SK-N-SH (cell line): ENCODE measurements around the gene SGTA.

Experiments
- ELF1 ChIP-seq: IDR thresholded peaks from 2 replicates; pipeline ENCODE4 v1.4.0; 2012
- EP300 ChIP-seq, 2 experiments: IDR thresholded peaks; 2 replicates each; pipeline versions ENCODE4 v1.4.0 to v1.6.1; 2012; ENCODE audit warnings: borderline replicate concordance in 1 of 2, low read depth in 1 of 2, low read length in 1 of 2
- POLR2AphosphoS5 ChIP-seq: IDR thresholded peaks from 2 replicates; pipeline ENCODE4 v1.6.1; 2012; ENCODE audit warnings: low read depth, low read length
- SIN3A ChIP-seq: IDR thresholded peaks from 2 replicates; pipeline ENCODE4 v1.6.1; 2012; ENCODE audit warnings: low read depth, mild to moderate bottlenecking, low read length, moderate library complexity, borderline replicate concordance
- SMC3 ChIP-seq: IDR thresholded peaks from 2 replicates; pipeline ENCODE4 v1.6.1; 2012; ENCODE audit warnings: low read depth, low read length, improper control_type of control experiment
- TAF1 ChIP-seq: IDR thresholded peaks from 2 replicates; pipeline ENCODE4 v1.6.1; 2012; ENCODE audit warnings: low read depth, mild to moderate bottlenecking, low read length, moderate library complexity, borderline replicate concordance
- TCF12 ChIP-seq: IDR thresholded peaks from 2 replicates; pipeline ENCODE4 v1.4.0; 2012
- TF ChIP-seq, protein P1 (sequence below): fragments of 200-600 bp; sonication (generic); IDR thresholded peaks from 2 replicates; pipeline ENCODE4 v1.6.1; 2017; ENCODE audit warnings: antibody characterized with exemption, mild to moderate bottlenecking, moderate library complexity
- TF ChIP-seq, protein P2 (sequence below): IDR thresholded peaks from 2 replicates; pipeline ENCODE4 v1.6.1; 2012; ENCODE audit warnings: mild to moderate bottlenecking, low read depth, low read length, moderate library complexity

DNA sequence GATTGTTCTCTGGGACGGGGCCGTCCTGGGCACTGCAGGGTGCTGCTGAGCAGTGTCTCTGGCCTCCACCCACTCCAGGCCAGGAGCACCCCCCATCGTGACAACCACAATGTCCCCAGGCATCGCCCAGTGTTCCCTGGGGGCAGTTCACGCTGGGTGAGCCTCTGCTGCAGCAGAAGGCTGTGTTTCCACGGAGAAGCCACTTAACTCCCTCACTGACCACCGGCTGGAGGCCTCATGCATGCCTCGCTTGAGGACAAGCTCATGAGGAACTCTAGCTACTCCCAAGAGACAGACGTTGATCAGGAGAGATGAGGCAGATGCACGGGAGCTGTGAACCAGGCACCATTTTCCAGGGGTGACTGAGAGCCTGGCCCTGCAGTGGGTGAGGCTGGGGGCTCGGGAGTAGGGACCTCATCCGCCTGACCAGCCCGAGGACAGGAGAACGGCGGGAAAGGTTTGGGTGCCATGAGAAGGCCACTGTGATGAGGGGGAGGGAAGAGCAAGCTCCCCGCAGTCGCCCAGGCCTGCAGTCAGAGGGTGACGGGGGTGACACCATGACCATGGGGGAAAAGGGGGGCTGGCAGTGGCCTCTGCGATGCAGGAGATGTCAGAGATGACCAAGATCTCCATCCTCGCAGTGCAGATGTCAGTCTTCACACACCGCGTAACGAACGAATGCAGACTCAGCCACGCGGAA lies 48.3 kb downstream of the SGTA start:
- no peak for TF ChIP-seq EP300 (IDR thresholded peaks at IDR 0.05; ENCODE audit: borderline replicate concordance in 1 of 2, low read depth in 1 of 2, low read length in 1 of 2)
- TF ChIP-seq SMC3: no peak
- TF ChIP-seq, protein P1, sequence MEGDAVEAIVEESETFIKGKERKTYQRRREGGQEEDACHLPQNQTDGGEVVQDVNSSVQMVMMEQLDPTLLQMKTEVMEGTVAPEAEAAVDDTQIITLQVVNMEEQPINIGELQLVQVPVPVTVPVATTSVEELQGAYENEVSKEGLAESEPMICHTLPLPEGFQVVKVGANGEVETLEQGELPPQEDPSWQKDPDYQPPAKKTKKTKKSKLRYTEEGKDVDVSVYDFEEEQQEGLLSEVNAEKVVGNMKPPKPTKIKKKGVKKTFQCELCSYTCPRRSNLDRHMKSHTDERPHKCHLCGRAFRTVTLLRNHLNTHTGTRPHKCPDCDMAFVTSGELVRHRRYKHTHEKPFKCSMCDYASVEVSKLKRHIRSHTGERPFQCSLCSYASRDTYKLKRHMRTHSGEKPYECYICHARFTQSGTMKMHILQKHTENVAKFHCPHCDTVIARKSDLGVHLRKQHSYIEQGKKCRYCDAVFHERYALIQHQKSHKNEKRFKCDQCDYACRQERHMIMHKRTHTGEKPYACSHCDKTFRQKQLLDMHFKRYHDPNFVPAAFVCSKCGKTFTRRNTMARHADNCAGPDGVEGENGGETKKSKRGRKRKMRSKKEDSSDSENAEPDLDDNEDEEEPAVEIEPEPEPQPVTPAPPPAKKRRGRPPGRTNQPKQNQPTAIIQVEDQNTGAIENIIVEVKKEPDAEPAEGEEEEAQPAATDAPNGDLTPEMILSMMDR: no peak
- TF ChIP-seq TAF1: no peak
- TF ChIP-seq POLR2AphosphoS5: no peak
- TF ChIP-seq ELF1: no peak
- TF ChIP-seq TCF12: no peak
- TF ChIP-seq, protein P2, sequence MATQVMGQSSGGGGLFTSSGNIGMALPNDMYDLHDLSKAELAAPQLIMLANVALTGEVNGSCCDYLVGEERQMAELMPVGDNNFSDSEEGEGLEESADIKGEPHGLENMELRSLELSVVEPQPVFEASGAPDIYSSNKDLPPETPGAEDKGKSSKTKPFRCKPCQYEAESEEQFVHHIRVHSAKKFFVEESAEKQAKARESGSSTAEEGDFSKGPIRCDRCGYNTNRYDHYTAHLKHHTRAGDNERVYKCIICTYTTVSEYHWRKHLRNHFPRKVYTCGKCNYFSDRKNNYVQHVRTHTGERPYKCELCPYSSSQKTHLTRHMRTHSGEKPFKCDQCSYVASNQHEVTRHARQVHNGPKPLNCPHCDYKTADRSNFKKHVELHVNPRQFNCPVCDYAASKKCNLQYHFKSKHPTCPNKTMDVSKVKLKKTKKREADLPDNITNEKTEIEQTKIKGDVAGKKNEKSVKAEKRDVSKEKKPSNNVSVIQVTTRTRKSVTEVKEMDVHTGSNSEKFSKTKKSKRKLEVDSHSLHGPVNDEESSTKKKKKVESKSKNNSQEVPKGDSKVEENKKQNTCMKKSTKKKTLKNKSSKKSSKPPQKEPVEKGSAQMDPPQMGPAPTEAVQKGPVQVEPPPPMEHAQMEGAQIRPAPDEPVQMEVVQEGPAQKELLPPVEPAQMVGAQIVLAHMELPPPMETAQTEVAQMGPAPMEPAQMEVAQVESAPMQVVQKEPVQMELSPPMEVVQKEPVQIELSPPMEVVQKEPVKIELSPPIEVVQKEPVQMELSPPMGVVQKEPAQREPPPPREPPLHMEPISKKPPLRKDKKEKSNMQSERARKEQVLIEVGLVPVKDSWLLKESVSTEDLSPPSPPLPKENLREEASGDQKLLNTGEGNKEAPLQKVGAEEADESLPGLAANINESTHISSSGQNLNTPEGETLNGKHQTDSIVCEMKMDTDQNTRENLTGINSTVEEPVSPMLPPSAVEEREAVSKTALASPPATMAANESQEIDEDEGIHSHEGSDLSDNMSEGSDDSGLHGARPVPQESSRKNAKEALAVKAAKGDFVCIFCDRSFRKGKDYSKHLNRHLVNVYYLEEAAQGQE: no peak
- no peak for TF ChIP-seq SIN3A
